Dedifferentiated amniotic fluid mesenchymal stem cell (primary cell): ENCODE results near the gene DNAJC15.
A peak's percentile ranks its signal among the peaks of the same experiment; 100 is the strongest.

Source experiments
- DNase-seq: peaks from one replicate; pipeline ENCODE4 v3.0.0-alpha.2; 2016; ENCODE audit errors: extremely low spot score

Gene DNAJC15

DNA sequence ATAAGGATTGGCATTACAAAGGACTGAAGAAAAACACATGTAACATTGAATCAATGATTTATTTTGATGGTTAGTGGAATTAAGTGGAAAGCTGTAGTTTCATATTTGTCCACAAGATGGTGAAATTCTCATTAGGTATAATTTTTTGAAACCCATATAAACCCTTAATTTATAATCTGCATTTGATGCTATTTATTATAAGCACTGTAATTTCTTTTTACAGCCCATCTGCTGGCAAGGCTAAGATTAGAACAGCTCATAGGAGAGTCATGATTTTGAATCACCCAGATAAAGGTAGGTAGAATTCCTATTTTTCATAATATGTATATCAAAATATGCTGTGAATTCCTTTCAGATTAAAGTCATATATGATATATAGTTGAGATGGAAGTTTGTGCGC lies 62.2 kb downstream of the DNAJC15 start:
- DNase-seq = peak; percentile 62

GRCh38 chr13:43086181-43086580 lies 62.8 kb downstream of the DNAJC15 start:
- DNase-seq = no peak

- no peak for DNase-seq
Observed at GRCh38 chr13:43088093-43088511, 64.7 kb downstream of the DNAJC15 start.

GRCh38 chr13:43089912-43090498 lies 66.6 kb downstream of the DNAJC15 start:
- DNase-seq = no peak

GRCh38 chr13:43094901-43095300 lies 71.5 kb downstream of the DNAJC15 start:
- DNase-seq = no peak

GRCh38 chr13:43095771-43096719 lies 72.7 kb downstream of the DNAJC15 start:
- no peak for DNase-seq

DNA sequence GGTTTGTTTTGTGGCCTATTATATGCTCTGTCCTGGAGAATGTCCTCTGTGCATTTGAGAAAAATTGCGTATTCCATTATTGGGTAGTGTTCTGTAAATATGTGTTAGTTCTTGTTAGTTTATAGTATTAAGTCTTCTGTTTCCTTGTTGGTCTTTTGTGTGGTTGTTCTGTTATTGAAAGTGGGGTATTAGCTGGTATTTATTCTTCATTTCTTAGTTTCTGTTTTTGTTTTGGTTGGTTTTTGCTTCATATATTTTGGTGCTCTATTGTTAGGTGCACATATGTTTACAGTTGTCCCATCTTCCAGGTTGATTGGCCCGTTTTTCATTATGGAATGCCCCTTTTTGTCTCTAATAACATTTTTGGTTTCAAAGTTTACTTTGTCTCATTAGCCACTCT lies 77.3 kb downstream of the DNAJC15 start:
- no peak for DNase-seq

GRCh38 chr13:43102304-43102703 lies 78.9 kb downstream of the DNAJC15 start:
- DNase-seq = no peak

GRCh38 chr13:43107780-43108179 lies 84.4 kb downstream of the DNAJC15 start:
- no peak for DNase-seq

- no peak for DNase-seq
Observed at GRCh38 chr13:43110036-43110435, 86.7 kb downstream of the DNAJC15 start.

DNA sequence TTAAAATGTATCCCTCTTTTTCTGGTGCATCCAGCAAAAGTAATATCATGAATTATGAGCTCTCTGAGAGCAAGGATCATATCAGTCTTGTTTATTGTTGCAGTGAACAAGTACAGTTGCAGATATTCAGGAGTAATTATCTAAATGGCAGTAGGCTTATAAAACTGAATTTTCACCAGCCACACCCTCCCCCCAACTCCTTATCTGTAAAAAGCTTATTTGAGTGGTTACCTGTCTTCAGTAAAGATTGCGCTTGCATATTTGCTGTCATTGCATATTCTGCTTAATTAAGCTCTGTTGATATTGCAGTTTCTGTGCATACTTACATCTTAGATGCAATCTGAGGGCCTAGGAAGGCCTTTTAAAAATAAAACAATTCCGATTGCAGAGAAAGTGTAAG lies 87.3 kb downstream of the DNAJC15 start:
- no peak for DNase-seq

- no peak for DNase-seq
Observed at GRCh38 chr13:43111559-43112400, 88.4 kb downstream of the DNAJC15 start.

DNA sequence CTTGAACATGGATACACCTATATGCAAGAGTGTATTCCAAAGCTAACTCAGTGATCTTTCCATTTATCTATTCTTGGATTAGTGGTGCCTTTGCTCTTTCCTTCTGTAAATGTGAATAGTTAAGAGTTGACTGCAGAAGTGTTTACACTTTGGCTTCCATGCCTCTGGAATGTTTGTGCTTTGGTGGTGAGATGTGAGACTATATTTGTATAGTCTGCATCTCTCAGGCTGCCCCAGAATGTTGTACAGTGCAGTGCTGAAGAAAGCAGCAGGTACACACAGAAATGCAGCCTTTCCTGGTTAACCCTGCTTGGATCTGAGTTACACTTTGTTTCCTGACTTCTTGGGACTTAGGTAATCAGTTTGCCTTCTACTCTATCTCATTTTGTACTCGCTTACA lies 90.2 kb downstream of the DNAJC15 start:
- no peak for DNase-seq

- DNase-seq = no peak
Observed at GRCh38 chr13:43114504-43114903, 91.1 kb downstream of the DNAJC15 start.

DNA sequence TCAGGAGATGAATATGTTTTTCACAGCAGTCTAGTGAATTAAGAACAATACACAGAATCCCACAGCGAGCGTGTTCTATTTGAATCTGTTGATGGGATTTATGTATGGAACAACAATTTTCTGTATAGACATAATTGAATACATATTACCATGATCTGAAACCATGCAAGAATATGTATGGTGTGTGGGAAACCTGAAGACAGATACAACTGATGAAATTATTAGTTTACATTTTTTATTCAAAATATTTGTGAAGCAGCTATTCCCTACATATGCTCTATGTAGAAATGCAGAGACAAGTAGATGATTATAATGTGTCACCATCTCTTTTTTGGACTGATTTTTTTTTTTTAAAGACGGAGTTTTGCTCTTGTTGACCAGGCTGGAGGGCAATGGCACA lies 91.8 kb downstream of the DNAJC15 start:
- no peak for DNase-seq

GRCh38 chr13:43116242-43116641 lies 92.9 kb downstream of the DNAJC15 start:
- no peak for DNase-seq

DNA sequence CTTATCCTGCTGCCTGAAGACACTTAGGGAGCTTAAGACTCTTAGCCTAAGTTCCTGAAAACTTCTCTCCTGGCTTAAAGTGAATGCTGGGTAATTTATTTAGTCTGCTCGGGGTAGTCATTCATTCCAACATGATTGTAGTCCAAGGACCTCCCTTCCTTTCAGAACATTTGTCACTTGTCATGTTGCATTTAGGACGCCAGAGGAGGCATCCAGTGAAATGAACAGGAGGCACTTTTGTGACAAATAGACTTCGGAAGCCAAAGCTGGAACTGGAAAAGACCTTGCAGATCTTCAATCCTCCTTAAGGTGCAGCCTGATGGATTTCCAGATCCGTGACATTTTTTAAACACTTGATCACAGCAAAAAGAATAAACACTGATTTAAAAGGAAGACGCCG lies 95.1 kb downstream of the DNAJC15 start:
- DNase-seq = no peak

GRCh38 chr13:43119206-43119605 lies 95.8 kb downstream of the DNAJC15 start:
- DNase-seq = no peak

- no peak for DNase-seq
Observed at GRCh38 chr13:43122791-43123190, 99.4 kb downstream of the DNAJC15 start.

DNA sequence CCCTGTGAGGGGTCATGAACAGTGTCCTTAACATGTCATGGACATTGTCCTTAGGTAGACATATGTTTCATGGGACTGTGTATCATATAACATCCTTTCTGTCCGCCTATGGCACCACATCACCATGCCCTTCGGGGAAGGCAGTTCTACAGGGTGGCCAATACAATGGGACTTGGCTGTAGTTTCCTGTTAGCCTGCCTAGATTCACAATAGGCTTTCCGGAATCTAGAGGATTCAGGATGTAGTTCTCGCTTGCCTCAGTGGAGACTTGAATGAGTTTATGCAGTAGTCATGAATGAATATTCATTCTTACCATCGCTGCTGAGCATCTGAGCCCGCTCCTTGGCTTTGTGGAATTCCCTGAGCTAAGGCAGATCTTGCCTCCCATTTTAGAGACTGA lies 100.5 kb downstream of the DNAJC15 start:
- DNase-seq = no peak

- DNase-seq = no peak
Observed at GRCh38 chr13:43124490-43124889, 101.1 kb downstream of the DNAJC15 start.

GRCh38 chr13:43126420-43126819 lies 103.0 kb downstream of the DNAJC15 start:
- no peak for DNase-seq
